ENCODE measurements around the gene TCP1.
"Not testable (repeated sequence)": the region's sequence is repeated elsewhere in the genome, so short reads cannot be mapped to it uniquely, and the experiment has no call there.

The TCP1 gene

DNA sequence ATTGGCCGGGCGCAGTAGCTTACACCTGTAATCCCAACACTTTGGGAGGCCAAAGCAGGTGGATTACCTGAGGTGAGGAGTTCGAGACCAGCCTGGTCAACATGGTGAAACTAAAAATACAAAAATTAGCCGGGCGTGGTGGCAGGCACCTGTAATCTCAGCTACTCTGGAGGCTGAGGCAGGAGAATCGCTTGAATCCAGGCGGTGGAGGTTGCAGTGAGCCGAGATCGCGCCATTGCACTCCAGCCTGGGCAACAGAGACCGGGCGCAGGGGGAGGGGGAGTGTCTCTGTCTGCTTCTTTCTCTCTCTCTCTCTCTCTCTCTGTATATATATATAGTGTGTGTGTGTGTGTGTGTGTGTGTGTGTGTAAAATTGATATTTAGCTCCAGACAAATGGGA is 56.9 kb downstream of the TCP1 start:
- not testable (repeated sequence) for DNase-seq

- no peak for DNase-seq
These were observed 59.1 kb downstream of the TCP1 start for GRCh38 chr6:159730332-159730676.

DNA sequence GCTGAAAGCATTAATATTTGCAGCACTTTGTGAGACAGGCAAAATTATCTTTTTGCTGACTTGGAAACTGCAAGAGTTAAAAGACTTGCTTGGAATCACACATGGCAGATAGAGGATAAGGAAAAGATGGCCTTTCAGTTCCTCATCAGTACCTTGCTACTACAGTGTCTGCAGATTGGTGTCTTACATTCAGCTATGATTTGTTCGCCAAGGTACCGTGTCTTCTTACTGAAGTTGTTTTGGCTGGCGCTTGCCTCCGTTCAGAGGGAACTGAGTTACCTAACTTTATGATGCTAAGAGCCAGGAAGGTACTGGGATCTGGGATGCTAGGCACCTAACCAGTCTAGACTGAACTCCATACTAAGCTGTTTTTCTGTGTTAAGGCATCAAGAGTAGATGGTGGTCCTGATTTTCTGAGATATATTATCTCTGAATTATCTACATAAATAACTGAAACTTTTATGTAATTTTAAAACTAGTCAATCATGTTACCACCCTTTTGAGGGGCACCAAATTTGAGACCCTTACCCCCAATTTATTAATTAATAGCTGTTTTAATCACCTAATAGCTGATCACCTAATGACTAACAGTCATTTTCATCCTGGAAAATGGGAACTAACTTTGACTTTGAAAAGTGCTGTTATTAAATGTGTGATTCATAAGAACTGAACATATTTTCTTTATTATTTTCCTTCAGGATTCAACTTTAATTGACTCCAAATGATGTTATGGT is 59.6 kb downstream of the TCP1 start:
- DNase-seq: no peak

DNA sequence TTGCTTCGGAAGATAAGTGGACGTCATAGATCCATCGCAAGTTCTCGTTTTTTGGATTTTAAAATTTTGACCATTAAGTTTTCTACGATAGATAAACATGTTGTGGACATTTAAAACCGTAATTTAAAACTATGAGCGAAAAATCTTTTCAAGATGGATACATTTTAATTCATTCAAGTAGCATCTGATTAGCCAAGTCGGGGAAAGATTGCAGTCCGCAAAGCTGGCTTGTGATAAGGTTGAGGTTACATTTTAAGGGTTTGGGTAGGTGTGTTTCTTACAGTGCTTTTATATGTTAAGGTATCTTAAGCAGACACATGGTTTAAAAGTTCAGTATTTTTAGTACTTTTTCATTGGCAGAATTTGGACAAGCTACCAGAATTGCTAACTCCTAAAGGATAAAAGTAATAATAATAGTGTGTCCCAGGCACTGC is 60.9 kb downstream of the TCP1 start:
- no peak for DNase-seq

Measured in CD4-positive, alpha-beta T cell treated with Interleukin-15 for 1 hour (primary cell).